Esophagus muscularis mucosa (tissue), 3 donors: ENCODE measurements around the gene THBS2.

ENCODE experiments used
- CTCF ChIP-seq, 3 experiments: fragments of 200-600 bp in 2 of 3; fragments of 450-650 bp in 1 of 3; sonication (generic) in 2 of 3; IDR thresholded peaks; one replicate each; pipeline ENCODE4 v1.5.1; 2017 to 2019; ENCODE audit warnings: antibody characterized with exemption in 3 of 3, mild to moderate bottlenecking in 2 of 3, moderate library complexity in 1 of 3
- POLR2A ChIP-seq: fragments of 450-650 bp; IDR thresholded peaks from one replicate; pipeline ENCODE4 v1.6.1; 2017; ENCODE audit warnings: antibody characterized with exemption, moderate library complexity, mild to moderate bottlenecking, low read depth
- POLR2AphosphoS5 ChIP-seq, 2 donors: sonication (generic); formaldehyde crosslinking; IDR thresholded peaks; one replicate each; pipeline ENCODE4 v1.6.1; 2017; ENCODE audit warnings: antibody characterized with exemption in 2 of 2

DNA sequence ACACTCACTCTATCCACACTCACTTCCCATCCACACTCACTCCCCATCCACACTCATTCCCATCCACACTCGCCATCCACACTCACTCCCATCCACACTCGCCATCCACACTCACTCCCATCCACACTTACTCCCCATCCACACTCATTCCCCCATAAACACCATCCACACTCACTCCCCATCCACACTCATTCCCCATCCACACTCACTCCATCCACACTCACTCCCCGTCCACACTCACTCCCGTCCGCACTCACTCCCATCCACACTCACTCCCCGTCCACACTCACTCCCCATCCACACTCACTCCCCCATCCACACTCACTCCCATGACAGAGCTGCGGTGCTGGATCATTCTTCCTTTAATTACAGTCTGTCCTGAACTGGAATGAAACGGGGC, 17.1 kb downstream of the THBS2 start:
- TF ChIP-seq POLR2A (no peak), CTCF (IDR thresholded peaks at IDR 0.05) (no peak), POLR2AphosphoS5 (IDR thresholded peaks at IDR 0.05) (no peak)
